Activated CD4-positive, CD25-positive, alpha-beta regulatory T cell treated with anti-CD3 and anti-CD28 coated beads, Interleukin-2, amount 50 U/mL, for 24 hours (primary cell): ENCODE results near the gene LRRC46.
A peak's percentile ranks its signal among the peaks of the same experiment; 100 is the strongest.

Source experiments
- ATAC-seq, 2 donors: fragments of 150-1000 bp; cut with Tn5 transposase; one replicate each; pipeline ENCODE4 v1.10.0; 2021; ENCODE audit warnings: mild to moderate bottlenecking in 1 of 2, moderate library complexity in 1 of 2

The LRRC46 gene, protein sequence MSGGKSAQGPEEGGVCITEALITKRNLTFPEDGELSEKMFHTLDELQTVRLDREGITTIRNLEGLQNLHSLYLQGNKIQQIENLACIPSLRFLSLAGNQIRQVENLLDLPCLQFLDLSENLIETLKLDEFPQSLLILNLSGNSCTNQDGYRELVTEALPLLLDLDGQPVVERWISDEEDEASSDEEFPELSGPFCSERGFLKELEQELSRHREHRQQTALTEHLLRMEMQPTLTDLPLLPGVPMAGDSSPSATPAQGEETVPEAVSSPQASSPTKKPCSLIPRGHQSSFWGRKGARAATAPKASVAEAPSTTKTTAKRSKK

DNA sequence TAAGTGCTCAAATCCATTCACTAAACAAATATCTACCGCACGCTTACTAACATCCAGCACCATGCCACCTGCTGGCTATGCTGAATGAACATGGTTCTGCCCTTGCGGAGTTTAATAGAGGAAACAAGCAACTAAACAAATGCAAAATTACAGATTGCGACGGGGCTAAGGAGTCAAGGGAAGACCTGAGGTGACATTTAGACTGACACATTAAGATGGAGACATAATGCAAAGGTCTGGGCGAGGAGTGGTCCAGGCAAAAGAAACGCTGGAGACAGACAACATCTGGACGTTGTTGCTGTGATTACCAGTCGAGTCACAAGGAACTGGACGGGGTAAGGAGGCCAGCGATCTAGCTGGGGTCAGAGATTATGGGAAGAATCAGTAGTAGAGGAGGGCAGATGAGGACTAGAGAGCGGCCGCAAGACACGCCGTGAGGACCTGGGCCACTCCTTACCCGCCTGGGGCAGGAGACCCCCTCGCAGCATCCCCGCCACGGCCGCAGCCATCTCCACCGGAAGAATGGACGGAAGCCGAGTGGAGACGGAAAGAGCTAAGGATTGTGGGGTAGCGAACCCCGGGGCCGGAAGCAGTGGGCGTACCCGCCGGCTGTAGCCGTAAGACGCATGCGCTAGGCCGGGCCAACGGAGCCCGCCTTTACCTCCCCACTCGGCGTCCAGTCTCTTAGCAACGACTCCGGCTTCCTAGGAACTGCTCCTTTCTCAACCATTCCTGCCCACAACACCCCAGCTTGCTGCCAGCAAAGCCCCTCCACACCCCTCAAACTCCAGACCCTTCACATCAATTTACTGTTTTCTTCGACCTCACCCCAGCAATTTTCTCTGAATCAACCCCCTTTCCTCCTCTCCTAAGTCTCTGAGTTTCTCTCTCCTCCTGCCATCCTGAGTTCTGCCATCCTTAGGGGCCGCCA, at the start of gene LRRC46, which contains the start of gene MRPL10:
TSS of gene LRRC46 (plus strand) at position 668 of the 931 bp plus-strand sequence. CDS start 320 bp downstream, outside the sequence.
TSS of gene MRPL10 (minus strand) at position 539 of the 931 bp plus-strand sequence. CDS start at position 509, 30 bp downstream.
- peak; percentile 91 to 92 for ATAC-seq

DNA sequence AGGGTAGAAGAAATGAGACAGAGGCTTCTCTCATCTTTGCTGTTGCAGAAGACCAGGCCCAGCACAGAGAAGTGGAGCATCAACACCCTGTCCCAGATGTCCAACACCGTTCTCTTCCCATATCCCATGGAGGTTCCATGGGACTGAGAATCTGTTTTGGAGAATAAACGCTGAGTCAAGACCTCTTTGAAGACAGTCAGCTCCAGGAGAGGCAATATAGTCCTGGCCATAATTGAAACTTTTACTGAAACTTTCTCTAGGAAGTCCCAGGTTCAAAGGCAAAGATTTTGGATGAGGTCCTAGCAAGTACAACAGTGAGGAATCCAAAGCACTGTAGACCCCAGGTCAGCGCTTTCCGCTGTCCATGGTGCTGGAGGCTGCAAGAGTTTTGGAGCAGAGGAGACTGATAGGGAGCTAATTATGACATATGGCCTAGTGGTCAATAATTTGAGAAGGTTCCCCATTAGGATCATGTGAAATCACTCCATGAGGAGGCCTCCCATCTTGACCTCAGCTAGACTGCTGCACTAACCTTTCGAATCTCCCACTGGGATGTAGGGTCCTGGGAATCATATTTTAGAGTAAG, 45.8 kb upstream of the LRRC46 start:
- no peak for ATAC-seq

DNA sequence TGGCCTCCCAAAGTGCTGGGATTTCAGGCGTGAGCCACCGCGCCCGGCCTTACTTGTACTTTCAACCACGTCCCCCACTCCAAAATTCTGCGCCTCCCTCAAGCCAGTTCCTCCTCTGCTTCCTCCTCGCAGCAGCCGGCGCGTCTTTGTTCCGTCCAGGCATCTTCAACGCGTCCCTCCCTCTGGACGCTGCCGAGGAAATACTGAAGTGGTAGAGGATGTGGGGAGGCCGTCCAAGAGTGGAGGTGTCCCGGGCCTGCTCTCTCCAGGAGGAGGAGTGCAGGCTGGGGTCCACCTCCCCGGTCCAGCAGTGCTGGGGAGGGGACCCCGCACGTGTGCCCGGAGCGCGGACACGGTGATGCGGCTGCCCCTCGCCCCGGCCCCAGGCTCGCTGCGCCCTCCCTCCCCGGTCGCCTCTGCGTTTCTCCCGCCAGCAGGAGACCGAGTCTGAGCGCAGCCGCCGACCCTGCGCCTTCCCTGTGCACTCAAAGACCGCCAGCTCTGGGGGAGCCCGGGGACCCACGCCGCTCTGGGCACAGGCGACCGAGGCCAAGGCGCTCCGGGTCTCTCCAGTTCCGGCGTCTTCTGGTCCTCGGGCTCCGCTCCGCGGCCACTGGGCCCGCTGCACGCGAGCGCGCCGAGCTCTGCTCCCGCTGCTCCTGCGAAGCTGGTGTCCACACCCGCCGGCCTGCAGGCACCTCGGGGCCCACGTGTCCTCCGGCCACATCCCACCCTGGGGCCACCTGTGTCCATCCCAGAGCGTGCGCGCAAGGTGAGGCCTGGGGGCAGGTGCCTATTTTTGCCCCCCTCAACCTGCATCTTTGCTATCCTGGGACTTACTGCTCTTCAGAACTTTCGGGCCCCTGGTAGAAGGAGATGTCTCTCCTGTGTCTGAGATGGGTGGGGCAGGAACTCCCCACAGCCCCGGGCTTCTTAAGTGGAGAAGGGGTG, 41.6 kb upstream of the LRRC46 start:
- peak; percentile 91 to 93 for ATAC-seq

DNA sequence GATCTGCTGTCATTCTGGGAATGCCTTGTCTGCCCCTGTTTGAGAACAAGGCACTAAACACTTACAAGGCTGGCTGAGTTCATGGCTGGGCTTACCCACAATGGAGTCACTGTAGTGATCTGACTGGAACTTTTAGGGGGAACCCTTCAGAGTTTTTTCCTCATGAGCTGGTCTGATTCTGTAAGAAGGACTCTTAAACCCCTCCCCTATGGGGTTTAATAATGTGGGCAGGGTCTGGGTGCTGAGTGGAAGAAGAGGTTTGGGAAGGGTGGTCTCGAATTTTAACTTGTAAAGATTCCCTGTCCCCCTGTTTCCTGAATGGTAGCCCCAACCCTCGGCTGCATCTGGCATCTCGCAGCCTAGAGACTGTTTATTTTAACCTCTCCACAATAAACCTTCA, 40.4 kb upstream of the LRRC46 start:
- peak in 1 of 2 donors; percentile 33 for ATAC-seq

DNA sequence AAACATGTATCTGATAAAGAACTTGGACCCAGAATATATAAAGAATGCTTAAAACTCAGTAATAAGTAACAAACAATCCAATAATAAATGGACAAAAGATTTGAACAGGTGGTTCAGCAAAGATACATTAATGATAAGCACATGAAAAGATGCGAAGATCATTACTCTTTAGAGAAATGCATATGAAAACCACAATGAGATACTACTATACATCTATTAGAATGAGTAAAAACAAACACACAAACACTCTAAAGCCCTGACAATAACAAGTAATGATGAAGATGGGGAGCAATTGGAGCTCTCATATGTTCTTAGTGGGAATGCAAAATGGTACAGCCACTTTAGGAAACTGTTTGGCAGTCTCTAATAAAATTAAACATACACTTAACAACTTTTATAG, 39.0 kb upstream of the LRRC46 start:
- no peak for ATAC-seq

DNA sequence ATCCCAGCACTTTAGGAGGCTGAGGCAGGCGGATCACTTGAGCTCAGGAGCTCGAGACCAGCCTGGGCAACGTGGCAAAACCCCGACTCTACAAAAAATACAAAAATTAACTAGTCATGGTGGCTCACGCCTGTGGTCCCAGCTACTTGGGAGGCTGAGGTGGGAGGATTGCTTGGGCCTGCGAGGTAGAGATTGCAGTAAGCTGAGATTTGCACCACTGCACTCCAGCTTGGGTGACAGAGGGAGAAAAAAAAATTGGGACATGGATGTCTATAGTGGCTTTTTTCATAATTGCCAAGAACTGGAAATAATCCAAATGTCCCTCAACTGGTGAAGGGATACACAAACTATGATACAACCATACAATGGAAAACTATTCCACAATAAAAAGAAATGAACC, 38.5 kb upstream of the LRRC46 start:
- no peak for ATAC-seq

DNA sequence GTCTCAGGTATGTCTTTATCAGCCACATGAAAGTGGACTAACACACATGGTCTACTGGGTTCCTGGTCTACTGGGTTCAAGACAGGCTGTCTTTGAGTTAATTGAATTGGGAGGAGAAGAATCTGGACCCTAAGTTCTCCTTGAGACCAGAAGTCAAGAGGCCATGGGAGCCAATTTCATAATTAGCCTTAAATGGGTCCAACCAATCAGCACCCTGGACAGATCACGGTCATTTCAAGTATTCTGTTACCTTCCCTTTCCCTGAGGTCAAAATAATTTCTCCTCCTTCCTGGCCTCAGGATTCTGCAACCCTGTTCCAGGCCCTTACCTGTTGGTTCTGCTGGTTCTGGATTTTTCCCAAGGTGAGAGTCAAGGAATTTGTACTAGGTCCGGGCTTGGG, 33.7 kb upstream of the LRRC46 start:
- ATAC-seq, result no peak

DNA sequence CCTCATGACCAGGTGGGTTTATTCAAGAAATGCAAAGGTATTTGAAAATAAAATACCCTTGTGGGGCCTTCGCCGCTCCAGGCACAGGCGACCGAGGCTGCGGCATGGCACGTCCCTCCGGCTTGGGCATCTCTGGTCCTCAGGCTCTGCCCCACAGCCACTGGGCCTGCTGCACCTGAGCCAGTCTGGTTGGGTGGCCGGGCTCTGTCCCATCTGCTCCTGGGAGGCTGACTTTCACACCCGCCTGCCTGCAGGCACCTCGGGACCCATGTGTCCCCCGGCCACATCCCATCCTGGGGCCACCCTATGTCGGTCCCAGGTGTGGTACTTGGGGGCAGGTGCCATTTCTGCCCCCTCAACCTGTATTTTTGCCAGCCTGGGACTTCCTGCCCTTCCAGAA, 30.8 kb upstream of the LRRC46 start:
- ATAC-seq, result no peak

DNA sequence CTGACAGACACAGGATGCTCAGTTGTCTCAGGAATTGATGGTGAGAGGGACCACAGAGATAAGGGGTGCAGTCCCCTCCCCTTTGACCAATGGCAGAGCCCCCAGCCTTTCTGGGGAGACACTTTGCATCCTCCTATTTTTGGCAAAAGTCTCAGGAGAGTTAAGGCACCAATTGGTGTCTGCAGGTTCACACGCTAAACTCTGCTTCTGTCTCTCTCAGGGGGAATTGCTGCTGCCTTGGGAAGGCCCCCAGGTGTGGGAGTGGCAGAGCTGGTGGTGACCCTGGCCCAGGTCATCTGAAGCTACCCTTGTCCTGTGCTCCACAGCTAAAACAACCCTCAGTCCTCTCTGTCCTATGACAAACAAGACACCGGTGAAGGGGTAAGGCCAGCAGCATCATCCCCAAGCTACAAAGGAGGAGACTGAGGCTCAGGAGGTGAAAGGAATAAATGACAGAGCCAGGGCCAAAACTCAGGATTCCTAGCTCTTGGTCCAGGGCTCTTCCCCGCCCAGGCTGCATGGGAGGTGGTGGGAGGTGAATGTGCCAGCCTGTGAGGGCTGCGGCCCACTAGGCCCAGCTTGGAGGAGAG, 30.2 kb upstream of the LRRC46 start:
- ATAC-seq, result no peak

DNA sequence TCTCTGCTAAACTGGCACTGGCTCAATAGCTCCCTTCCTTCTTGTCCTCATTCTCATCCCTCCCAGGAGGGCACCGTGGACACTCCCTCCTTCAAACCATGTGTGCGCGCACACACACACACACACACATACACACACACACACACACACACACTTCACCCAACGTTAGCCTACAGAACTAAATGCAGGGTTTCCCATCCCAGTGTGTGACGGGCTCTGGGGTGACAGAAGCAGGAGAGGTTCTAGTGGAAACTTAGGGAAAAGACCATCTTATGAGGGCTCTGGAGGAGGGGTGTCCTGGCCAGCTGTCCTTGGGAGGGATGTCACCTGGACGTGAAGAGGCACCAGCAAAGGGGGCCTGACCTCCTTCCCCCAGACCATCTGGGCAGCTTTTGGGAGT, 29.6 kb upstream of the LRRC46 start:
- ATAC-seq, result no peak

DNA sequence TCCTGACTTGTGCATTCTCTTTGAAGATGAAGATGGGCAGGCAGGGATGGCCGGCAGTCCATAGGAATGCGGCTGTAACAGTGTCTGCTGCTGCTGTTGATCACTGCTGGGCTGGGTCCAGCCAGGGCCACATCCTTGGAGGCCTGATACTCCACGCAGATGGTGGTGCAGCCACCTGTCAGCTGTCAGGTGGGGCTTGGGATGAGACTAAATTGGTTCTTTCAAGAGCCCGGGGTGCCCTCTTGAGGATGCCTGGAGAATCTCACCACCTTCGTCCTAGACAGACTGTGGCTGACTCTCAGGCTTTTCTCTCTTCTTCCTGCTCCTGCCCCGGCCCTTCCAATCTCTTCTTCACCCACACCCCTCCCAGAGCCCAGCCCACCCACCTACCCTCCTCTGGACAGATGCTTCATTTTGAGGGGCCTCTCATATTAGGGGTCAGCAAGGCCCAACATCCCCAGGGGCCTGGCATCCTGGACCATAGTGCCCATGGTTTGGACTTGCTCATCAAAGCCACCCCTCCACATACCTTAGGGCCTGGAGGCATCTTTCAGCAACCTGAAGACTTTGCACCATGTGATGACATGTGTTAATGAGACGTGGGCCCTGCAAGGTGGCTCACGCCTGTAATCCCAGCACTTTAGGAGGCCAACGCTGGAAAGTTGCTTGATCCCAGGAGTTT, 29.0 kb upstream of the LRRC46 start:
- ATAC-seq, result peak; percentile 88 to 90

DNA sequence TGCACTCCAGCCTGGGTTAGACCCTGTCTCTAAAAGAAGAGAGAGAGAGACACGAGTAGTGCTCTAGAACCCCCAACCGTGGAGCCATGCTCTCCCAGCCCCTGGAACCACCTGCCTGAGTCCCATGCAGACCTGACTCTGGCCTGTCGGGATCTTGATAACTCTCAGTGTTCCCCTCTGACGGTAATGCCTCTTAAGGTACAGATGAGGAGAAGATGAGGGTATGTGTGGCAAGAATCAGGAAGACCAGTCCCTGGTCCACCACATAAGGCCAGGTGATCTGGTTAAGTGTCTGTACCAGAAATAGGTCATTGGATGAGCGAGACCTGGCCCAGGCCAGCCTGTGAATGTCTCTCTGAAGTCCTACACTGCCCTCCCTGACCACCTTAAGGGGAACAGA, 28.3 kb upstream of the LRRC46 start:
- ATAC-seq, result no peak

DNA sequence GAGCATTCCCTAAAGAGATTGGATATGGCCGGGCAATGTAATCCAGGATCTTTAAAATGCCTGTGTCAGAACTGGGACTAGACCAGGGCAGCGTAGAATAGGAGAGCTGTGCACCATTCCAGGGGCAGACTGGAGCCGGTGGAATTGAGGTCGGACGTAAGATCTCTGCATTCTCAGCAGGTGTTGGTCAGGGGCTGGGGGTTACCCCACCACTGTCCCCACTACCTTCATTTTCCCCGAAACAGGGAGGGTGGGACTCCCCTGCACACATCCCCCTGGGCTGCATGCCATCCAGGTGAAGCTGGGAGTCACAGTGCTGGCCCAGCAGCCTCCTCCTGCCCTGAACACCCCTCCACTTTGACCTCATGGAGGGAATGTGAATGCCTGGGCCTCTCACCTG, 27.7 kb upstream of the LRRC46 start:
- no peak for ATAC-seq

DNA sequence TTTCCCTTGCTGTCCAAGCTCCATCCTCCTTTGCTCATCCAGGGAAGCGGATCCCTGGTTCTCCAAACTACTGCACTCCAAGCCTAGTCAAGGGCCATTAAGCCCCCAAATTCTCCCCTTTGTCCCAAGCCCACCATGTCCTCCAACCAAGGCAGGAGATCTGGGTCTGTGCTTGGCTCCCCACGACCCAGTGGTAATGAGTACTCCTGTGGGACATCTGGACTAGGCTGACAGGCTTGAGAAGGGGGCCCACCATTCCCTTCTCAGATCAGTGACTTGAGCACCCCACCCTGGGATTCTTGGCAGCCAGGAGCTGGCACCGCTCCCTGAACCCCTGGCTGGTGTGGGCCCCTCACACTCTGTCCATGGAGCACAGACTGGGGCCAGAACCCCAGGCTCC, 27.0 kb upstream of the LRRC46 start:
- no peak for ATAC-seq

DNA sequence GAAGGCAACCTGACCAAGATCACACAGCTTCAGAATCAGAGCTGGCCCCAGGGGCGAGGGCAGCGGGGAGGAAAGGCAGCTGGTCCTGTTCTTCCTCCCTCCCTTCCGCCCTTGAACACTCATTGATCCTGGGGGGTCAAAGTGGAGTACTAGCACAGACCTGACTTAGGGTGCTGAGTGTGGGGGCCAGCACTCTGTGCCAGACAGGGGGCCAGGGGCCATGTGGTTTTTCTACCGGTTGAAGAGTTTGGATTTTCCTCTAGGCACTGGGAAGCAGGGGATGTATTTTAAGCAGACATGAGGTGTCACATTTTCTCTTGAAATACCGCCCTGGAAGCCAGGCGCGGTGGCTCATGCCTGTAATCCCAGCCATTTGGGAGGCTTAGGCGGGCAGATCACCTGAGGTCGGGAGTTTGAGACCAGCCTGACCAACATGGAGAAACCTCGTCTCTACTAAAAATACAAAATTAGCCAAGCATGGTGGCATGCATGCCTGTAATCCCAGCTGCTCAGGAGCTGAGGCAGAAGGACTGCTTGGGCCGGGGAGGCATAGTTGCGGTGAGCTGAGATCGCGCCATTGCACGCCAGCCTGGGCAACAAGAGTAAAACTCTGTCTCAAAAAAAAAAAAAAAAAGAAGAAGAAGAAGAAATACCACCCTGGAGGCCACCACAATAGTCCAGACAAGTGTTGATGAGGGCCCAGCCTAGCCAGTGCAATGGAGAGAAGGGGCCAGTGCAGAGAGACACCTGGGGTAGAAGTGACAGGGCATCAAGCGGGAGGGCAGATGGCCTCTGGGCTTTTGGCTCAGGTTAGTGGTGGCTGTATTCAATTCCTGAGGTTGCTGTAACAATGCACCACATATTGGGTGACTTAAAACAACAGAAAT, 25.2 kb upstream of the LRRC46 start:
- ATAC-seq, result no peak

DNA sequence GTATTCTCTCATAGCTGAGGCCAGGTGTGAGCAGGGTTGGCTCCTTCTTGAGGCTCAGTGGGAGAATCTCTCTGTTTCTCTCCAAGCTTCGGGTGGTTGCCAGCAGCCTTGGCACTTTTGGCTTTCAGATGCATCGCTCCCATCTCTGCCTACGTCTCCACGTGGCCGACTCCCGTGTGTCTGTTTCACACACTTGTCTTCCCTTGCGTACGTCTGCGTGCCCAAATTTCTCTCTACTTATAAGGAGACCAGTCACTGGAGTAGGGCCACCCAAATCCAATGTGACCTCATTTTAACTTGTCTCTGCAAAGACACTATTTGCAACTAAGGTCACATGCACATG, 24.6 kb upstream of the LRRC46 start:
- no peak for ATAC-seq

DNA sequence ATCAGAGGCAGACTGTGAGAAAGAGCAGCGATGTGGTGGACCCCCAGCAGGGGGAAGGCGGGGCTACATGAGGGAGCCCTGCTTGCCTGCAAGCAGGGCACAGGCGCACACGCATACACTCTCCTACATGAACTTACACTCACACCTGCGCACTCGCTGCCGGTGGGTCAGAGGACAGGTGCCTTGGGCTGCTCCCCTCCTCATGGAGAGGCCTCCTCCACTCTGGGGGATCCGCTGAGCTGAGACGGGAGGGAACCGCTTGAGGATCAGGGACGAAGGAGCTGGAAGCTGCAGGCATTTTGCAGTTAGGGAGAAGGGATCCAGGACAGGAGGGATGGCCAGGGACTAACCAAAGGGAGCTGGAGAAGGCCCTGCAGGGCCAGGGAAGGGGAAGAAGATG, 24.0 kb upstream of the LRRC46 start:
- ATAC-seq, result no peak

DNA sequence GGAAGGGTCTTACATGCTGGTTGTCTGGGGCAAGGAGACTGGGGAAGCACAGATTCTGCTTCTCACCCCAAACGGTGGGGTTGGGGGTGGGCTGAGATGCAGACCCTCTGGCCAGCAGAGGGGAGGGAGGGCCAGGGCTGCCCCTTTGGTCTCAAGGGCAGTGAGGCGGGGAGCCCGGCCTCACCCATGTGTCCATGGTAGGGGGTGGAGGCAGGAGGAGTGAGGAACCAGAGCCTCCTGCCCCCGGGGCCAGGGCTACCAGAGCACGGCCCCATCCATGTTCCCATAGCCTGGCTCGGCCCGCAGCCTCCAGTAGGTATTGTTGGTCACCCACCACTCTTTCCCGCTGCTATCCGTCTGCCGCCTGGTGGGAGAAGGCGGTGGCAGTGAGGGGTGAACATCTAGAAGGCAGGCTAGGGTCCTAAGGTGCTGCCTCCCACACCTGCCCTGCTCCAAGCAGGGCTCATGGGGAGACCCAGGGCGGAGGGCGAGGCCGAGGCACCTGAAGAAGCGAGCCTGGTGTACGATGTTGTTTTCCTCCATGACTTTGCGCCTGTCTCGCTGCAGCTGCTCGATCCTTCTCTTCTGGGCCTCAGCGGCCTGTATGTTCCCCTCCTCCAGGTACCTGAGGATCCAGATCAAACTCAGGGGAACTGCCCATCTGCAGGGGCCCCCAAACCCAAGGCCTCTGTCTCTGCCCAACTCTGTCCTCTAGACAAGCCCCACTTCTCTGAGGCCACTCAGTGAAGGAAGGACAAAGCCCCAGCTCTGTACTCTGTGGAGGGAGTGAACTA, 23.2 kb upstream of the LRRC46 start:
- no peak for ATAC-seq

DNA sequence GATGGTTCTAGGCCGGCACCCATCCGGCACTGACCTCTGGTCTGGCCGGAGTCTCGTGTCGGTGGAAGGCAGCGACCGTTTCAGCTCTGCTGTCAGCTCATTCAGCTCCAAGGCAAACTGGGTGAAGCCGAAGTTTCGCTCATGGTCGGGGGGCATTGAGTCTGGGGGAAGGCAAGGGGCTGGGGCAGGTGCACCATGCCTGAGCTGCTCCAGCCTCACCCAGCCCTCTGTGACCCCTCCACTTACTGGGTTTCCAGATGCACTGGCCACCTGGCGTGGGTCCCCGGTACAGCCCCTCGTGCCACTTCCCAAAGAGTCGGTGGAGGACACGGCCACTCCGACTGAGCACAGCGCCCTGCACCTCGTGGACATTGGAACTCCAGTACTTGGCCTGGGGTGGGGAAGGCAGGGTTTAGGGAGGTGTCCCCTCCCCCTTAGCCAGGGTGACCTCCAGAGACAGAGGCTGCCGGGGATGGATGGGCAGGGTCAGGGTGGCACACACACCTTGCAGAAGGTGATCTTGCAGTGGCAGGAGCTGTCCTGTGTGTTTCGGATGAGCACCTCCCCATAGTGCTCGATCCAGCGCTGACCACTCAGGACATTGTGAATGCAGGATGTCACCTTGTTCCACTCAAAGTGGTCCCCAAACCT, 22.5 kb upstream of the LRRC46 start:
- ATAC-seq, result no peak
